Mammary epithelial cell (primary cell): Measurements from ENCODE around the gene DDIAS.

Experiments
- EZH2 ChIP-seq: IDR thresholded peaks from 2 replicates; pipeline ENCODE4 v1.6.1; 2012; ENCODE audit warnings: low read length, inconsistent platforms, borderline replicate concordance
- TF ChIP-seq, protein P1 (sequence below), 2 donors: IDR thresholded peaks in 1 of 2; conservative IDR thresholded peaks in 1 of 2; 2 replicates each; pipeline ENCODE4 v1.5.1; 2011 to 2012; ENCODE audit warnings: inconsistent platforms in 2 of 2, low read length in 2 of 2, mild to moderate bottlenecking in 2 of 2, control low read depth in 1 of 2, low read depth in 1 of 2; ENCODE audit not compliant: insufficient read depth in 1 of 2; ENCODE audit errors: extremely low read depth in 1 of 2

GRCh38 chr11:82972103-82972502 is 70.6 kb downstream of the DDIAS start:
- TF ChIP-seq, protein P1, sequence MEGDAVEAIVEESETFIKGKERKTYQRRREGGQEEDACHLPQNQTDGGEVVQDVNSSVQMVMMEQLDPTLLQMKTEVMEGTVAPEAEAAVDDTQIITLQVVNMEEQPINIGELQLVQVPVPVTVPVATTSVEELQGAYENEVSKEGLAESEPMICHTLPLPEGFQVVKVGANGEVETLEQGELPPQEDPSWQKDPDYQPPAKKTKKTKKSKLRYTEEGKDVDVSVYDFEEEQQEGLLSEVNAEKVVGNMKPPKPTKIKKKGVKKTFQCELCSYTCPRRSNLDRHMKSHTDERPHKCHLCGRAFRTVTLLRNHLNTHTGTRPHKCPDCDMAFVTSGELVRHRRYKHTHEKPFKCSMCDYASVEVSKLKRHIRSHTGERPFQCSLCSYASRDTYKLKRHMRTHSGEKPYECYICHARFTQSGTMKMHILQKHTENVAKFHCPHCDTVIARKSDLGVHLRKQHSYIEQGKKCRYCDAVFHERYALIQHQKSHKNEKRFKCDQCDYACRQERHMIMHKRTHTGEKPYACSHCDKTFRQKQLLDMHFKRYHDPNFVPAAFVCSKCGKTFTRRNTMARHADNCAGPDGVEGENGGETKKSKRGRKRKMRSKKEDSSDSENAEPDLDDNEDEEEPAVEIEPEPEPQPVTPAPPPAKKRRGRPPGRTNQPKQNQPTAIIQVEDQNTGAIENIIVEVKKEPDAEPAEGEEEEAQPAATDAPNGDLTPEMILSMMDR (conservative IDR thresholded peaks at IDR 0.05 in 1 of 2, IDR thresholded peaks at IDR 0.05 in 1 of 2; ENCODE audit: extremely low read depth in 1 of 2, insufficient read depth in 1 of 2, low read depth in 1 of 2, low read length in 2 of 2) = no peak
- TF ChIP-seq EZH2 = no peak
